HepG2 (cell line): Measurements from ENCODE around the gene MORN5. TPM values are rescaled to one million over a fixed set of nuclear protein-coding genes. Genes with fewer than 3 reads are reported as not detected.

ENCODE experiments used
- ARNT ChIP-seq: fragments of 450-650 bp; IDR thresholded peaks from 2 replicates; pipeline ENCODE4 v1.6.1; 2017
- CENPT ChIP-seq: sonication (generic); formaldehyde crosslinking; IDR thresholded peaks from 2 replicates; pipeline ENCODE4 v1.8.0; 2022; ENCODE audit warnings: low read depth, mild to moderate bottlenecking, moderate library complexity, missing genetic modification reagents
- CREBL2 ChIP-seq: sonication (generic); formaldehyde crosslinking; IDR thresholded peaks from 2 replicates; pipeline ENCODE4 v1.8.1; 2023; ENCODE audit warnings: missing genetic modification reagents, mild to moderate bottlenecking, borderline replicate concordance
- DRAP1 ChIP-seq: IDR thresholded peaks from 2 replicates; pipeline ENCODE4 v1.6.1; 2016; ENCODE audit warnings: missing genetic modification reagents, missing compliant biosample characterization
- ERF ChIP-seq: IDR thresholded peaks from 2 replicates; pipeline ENCODE4 v1.6.1; 2018; ENCODE audit warnings: missing biosample characterization, missing genetic modification reagents
- GLI4 ChIP-seq: sonication (generic); formaldehyde crosslinking; IDR thresholded peaks from 2 replicates; pipeline ENCODE4 v1.5.1; 2020; ENCODE audit warnings: missing genetic modification reagents, mild to moderate bottlenecking, moderate library complexity, borderline replicate concordance
- KDM2A ChIP-seq: sonication (generic); formaldehyde crosslinking; IDR thresholded peaks from 2 replicates; pipeline ENCODE4 v1.4.0; 2020; ENCODE audit warnings: low read depth, missing genetic modification reagents, borderline replicate concordance
- KDM3A ChIP-seq: IDR thresholded peaks from 2 replicates; pipeline ENCODE4 v1.6.1; 2018; ENCODE audit warnings: low read depth, missing compliant biosample characterization
- KLF9 ChIP-seq: IDR thresholded peaks from 2 replicates; pipeline ENCODE4 v1.6.1; 2016; ENCODE audit warnings: low read depth
- WIZ ChIP-seq: sonication (generic); formaldehyde crosslinking; IDR thresholded peaks from 2 replicates; pipeline ENCODE4 v1.5.1; 2020; ENCODE audit warnings: mild to moderate bottlenecking, missing genetic modification reagents
- ZBTB2 ChIP-seq: sonication (generic); formaldehyde crosslinking; IDR thresholded peaks from 2 replicates; pipeline ENCODE4 v1.8.0; 2022; ENCODE audit warnings: low read depth, missing genetic modification reagents
- ZBTB43 ChIP-seq: sonication (generic); formaldehyde crosslinking; conservative IDR thresholded peaks from 2 replicates; pipeline ENCODE4 v1.4.0; 2020; ENCODE audit warnings: missing genetic modification reagents
- ZFP41 ChIP-seq: sonication (generic); formaldehyde crosslinking; IDR thresholded peaks from 2 replicates; pipeline ENCODE4 v1.4.0; 2020; ENCODE audit warnings: mild to moderate bottlenecking, missing genetic modification reagents, borderline replicate concordance
- ZNF24 ChIP-seq: fragments of 450-650 bp; IDR thresholded peaks from 2 replicates; pipeline ENCODE4 v1.6.1; 2017; ENCODE audit warnings: antibody characterized with exemption, mild to moderate bottlenecking
- ZNF260 ChIP-seq: sonication (generic); formaldehyde crosslinking; IDR thresholded peaks from 2 replicates; pipeline ENCODE4 v1.4.0; 2020; ENCODE audit warnings: missing genetic modification reagents, low read depth, mild to moderate bottlenecking, borderline replicate concordance
- ZNF574 ChIP-seq: sonication (generic); formaldehyde crosslinking; IDR thresholded peaks from 2 replicates; pipeline ENCODE4 v1.4.0; 2020; ENCODE audit warnings: missing genetic modification reagents
- ZNF614 ChIP-seq: IDR thresholded peaks from 2 replicates; pipeline ENCODE4 v1.6.1; 2018; ENCODE audit warnings: missing biosample characterization, missing genetic modification reagents, inconsistent platforms, borderline replicate concordance
- ZNF713 ChIP-seq: sonication (generic); formaldehyde crosslinking; IDR thresholded peaks from 2 replicates; pipeline ENCODE4 v1.4.0; 2020; ENCODE audit warnings: mild to moderate bottlenecking, missing genetic modification reagents
- ZNF775 ChIP-seq: sonication (generic); formaldehyde crosslinking; IDR thresholded peaks from 2 replicates; pipeline ENCODE4 v1.4.0; 2020; ENCODE audit warnings: missing genetic modification reagents, mild to moderate bottlenecking, moderate library complexity, borderline replicate concordance
- polyA plus RNA-seq, 8 experiments: library from polyadenylated mRNA; depleted of rRNA in 3 of 8; stranded (reverse) in 7 of 8; unstranded in 1 of 8; fragments of >200 nt; fragmentation: Illumina TruSeq in 4 of 8; extraction: Trizol in 4 of 8; gene quantifications; 2 replicates each; pipeline versions ENCODE4 v1.2.1 to v1.2.3, GENCODE V29; 2011 to 2016; ENCODE audit warnings: low read depth in 4 of 8, missing spikeins in 1 of 8, mixed read lengths in 1 of 8; ENCODE audit not compliant: insufficient read depth in 1 of 8
- total RNA-seq, 5 experiments: library from RNA; depleted of rRNA; stranded (reverse); fragments of >200 nt; fragmentation: Illumina TruSeq; extraction: Trizol; gene quantifications; 2 replicates each; pipeline ENCODE4 v1.2.3, GENCODE V29; 2016; ENCODE audit warnings: low read depth in 1 of 5

The MORN5 gene
- total and polyA plus RNA-seq, 2 of the 13 experiments (the other 11 are each of a cell fraction or from before 2014, with no cell fraction given) = not detected

GRCh38 chr9:122159026-122159924 is at the start of gene MORN5, which contains the start of gene NDUFA8 (continued):
- peak; percentile 62; the same call in 1 of the 2 replicates for TF ChIP-seq DRAP1 (CRISPR knock-in tag)
- no peak for TF ChIP-seq CENPT (CRISPR knock-in tag)
- TF ChIP-seq KDM2A (CRISPR knock-in tag) = peak; percentile 83
- no peak for TF ChIP-seq GLI4 (CRISPR knock-in tag)
- TF ChIP-seq KDM3A (CRISPR knock-in tag) = no peak
- TF ChIP-seq ZBTB2 (CRISPR knock-in tag) = no peak
- no peak for TF ChIP-seq ZBTB43 (CRISPR knock-in tag)
- TF ChIP-seq ERF (CRISPR knock-in tag) = 0 out of 2 replicates have a peak, but pooled peaks have one; percentile 63
- no peak for TF ChIP-seq ARNT
- TF ChIP-seq ZNF713 (CRISPR knock-in tag) = no peak
- no peak for TF ChIP-seq ZNF260 (CRISPR knock-in tag)
- no peak for TF ChIP-seq CREBL2 (CRISPR knock-in tag)
- TF ChIP-seq ZFP41 (CRISPR knock-in tag) = no peak
- no peak for TF ChIP-seq ZNF775 (CRISPR knock-in tag)
- peak; percentile 61; the same call in 1 of the 2 replicates for TF ChIP-seq ZNF574 (CRISPR knock-in tag)
- no peak for TF ChIP-seq KLF9 (CRISPR knock-in tag)
- TF ChIP-seq ZNF614 (CRISPR knock-in tag) = peak; percentile 17; the same call in 1 of the 2 replicates
- TF ChIP-seq WIZ (CRISPR knock-in tag) = no peak
- no peak for TF ChIP-seq ZNF24
